Suppressor macrophage (primary cell): ENCODE data around the gene ZNF217.
"Not testable (repeated sequence)": the region's sequence is repeated elsewhere in the genome, so short reads cannot be mapped to it uniquely, and the experiment has no call there.

Source experiments
- DNase-seq, 4 experiments: peaks; one replicate each; pipeline ENCODE4 v3.0.0-alpha.2; 2020 to 2022
- total RNA-seq, 17 experiments: gene quantifications; one replicate each; lab custom pipeline; 2026; ENCODE audit warnings: mixed read lengths in 6 of 17, inconsistent platforms in 3 of 17; lab: John Stamatoyannopoulos, UW

The ZNF217 gene
- 9.4 to 139 (median 56.2) reads per million in 17 experiments for total RNA-seq

DNA sequence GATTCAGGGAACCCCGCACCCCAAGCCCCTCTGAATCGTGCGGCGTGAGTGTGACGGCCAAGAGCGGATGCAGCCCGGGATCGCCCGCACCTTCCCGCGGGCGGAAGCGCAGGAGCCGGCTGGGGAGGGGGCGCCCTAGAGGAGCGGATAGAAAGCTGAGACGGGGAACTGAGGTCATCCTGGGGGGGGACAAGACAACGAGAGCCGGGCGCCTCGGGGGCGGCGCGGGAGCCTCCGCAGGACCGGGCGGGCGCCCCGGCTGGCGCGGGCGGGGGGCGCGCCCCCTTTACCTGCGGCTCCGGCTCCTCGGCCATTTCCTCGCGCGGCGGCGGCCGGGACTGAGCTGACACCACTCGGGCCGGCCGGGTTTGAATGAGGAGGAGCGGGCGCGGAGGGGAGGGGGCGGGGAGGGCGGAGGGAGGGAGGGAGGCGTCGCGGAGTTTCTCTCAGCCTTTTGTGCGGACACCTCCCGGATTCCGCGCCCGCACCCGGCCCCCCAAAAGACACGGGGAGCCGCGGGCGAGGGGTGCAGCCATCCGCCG, at the start of gene ZNF217:
Gene ZNF217, minus strand, starts transcription at position 374 of the 542 bp plus-strand sequence. CDS start 11,013 bp downstream, outside the sequence.
- DNase-seq = peak; percentile 59 to 82 (median 72)

DNA sequence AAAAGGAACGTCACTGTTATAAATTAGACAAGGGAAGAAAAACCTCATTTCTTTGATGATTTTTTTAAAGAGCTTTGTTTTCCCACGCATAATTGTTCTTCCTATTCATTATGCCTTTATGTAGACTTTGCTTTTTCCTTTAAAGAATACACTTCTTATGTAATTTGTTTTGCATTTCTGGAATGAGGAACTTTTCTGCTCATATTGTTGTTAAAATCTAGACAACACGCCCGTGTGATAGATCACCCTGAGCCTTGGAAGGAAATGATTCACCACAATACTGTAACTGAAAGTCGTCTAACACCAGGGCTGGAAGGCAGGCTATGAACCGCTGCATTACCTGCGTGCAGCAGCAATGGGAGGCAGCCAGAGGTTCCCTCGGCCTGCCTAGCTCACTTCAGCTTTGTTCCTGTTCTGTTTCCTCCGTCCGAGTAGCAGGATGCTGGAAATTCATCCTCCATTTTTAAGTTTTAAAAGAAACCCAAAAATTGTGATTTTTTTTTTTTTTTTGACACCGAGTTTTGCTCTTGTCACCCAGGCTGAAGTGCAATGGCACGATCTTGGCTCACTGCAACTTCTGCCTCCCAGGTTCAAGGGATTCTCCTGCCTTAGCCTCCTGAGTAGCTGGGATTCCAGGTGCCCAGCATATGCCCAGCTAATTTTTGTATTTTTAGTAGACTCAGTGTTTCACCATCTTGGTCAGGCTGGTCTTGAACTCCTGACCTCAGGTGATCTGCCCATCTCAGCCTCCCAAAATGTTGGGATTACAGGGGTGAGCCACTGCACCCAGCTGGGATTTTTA, 49.6 kb upstream of the ZNF217 start:
- DNase-seq = peak; percentile 79 to 94 (median 88)

GRCh38 chr20:53642196-53643030, 48.8 kb upstream of the ZNF217 start:
- DNase-seq = peak; percentile 68 to 88 (median 82)

DNA sequence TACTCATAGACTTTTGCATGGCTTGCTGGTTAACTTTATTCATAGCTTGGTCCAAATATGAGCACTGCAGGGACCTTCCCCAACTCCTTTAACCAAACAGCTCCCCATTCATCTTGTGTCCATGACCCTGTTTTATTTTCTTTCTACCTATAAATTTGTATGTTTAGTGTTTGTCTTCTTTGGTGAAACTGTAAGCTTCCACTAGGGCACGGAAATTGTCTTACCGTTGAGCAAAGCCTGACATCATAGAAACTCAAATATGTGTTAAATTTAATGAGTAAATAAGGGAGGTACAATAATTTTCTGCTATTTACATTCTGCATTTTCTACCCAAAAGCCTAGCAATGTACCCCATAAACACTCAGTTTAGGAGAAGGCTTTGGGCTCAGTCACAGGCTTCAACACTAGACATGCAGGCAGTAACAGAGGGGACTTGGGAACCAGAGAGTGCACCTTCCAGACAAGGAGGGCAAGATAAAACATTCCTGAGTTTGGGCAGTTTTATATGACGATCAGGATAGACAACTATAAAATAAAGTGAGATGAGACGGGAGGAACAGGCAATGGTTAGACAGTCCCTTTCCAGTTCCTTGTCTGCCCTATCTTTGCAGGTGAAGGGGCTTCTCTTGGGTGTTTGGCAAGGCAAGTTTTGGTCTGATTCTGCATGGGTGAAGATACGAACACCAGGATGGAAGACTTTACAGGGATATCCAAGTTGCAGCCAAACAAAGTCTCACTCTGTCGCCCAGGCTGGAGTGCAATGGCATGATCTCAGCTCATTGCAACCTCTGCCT, 46.2 kb upstream of the ZNF217 start:
- DNase-seq = no peak

DNA sequence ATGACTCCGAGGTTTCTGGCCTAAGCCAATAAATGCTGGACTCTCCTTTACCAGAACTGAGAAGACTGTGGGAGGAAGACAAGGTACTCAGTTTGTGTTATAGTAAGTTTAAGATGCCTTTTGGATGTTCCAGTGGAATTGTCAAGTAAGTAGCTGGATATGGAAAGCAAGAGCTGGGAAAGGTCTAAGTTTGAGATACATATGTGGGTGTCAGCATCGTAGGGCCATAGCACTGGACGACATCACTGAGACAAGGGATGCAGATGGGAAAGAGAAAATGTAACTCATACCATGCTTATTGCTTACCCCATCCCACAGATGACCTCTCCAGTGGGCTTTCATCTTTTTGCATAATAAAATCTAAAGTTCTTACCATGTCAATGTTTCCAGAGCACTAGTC, 45.5 kb upstream of the ZNF217 start:
- DNase-seq = no peak

GRCh38 chr20:53637310-53637709, 43.7 kb upstream of the ZNF217 start:
- not testable (repeated sequence) for DNase-seq

- DNase-seq = no peak
Observed at GRCh38 chr20:53636540-53637097, 43.0 kb upstream of the ZNF217 start.

GRCh38 chr20:53635221-53635620, 41.6 kb upstream of the ZNF217 start:
- peak in 3 of 4 experiments; percentile 53 to 58 (median 55) for DNase-seq

GRCh38 chr20:53631909-53632662, 38.4 kb upstream of the ZNF217 start:
- DNase-seq = peak in 3 of 4 experiments; percentile 36 to 62 (median 58)

DNA sequence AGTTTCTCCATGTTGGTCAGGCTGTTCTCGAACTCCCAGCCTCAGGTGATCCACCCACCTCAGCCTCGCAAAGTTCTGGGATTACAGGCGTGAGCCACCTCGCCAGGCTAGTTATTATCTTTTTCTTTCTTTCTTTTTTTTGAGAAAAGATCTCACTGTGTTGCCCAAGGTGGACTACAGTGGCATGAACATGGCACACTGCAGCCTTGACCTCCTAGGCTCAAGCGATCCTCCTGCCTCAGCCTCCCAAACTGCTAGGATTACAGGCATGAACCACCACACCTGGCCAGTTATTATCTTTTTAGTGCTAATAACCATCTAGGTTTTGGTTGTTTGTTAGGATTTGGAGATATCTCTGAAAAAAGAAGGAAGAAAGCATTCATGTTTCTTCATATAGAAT, 35.8 kb upstream of the ZNF217 start:
- no peak for DNase-seq

DNA sequence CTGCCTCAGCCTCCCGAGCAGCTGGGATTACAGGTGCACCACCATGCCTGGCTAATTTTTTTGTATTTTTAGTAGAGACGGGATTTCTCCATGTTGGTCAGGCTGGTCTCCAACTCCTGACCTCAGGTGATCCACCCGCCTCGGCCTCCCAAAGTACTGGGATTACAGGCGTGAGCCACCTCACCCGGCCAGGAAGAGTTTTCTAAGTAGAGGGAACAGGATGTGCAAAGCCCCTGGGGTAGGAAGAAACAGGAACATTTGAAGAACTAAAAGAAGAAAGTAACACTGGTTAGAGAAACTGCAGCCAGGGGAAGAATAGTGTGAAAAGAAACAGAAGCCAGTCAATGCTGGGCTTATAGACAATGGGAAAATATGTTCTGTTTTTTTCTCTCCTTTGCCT, 35.1 kb upstream of the ZNF217 start:
- not testable (repeated sequence) for DNase-seq

GRCh38 chr20:53628076-53628475, 34.4 kb upstream of the ZNF217 start:
- DNase-seq = no peak

DNA sequence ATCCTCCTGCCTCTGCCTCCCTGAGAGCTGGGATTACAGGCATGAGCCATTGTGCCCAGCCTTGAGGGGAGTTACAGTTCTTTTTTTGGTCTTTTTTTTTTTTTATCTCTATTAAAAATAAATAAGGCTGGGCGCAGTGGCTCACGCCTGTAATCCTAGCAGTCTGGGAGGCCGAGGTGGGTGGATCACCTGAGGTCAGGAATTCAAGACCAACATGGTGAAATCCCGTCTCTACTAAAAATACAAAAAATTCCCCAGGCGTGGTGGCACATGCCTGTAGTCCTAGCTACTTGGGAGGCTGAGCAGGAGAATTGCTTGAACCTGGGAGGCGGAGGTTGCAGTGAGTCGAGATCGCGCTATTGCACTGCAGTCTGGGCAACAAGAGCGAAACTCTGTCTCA, 33.4 kb upstream of the ZNF217 start:
- DNase-seq = not testable (repeated sequence)

GRCh38 chr20:53626584-53626983, 32.9 kb upstream of the ZNF217 start:
- DNase-seq = no peak

DNA sequence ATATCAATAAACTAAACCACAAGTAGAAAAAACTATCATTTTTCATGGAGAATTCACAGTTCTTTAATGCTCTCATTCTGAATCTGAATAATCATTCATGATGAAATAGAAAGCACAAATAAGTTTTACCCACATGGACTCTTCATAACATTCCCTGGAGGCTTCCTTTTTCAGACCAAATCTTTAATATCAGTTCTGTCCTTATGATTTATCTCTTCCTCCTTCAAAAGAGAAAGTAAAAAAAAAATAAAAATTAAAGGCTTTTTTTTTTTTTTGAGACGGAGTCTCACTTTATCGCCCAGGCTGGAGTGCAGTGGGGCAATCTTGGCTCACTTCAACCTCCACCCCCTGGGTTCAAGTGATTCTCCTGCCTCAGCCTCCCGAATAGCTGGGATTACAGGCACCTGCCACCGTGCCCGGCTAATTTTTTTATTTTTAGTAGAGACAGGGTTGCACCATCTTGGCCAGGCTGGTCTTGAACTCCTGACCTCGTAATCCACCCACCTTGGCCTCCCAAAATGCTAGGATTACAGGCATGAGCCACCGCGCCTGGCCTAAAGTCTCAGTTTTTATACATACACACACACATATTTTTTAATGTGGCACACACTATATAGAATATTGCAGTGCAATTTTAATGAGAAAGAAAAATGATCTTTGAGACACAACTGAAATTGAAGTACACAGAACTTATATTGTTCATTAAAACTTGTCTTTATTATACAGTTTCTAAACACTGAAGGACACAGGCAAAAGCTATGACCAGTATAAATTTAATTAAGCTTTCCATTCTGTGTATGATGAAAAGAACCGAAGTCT, 31.9 kb upstream of the ZNF217 start:
- DNase-seq = no peak

DNA sequence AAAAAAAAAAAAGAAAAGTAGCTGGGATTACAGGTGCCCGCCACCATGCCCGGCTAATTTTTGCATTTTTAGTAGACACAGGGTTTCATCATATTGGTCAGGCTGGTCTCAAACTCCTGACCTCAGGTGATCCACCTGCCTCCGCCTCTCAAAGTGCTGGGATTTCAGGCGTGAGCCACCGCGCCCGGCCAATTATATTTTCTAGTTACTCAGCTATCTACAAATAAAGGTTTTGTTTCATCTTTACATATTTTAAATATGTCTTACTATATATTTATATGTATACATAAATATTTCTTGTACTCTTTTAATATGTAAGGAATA, 31.2 kb upstream of the ZNF217 start:
- DNase-seq = not testable (repeated sequence)

- DNase-seq = peak; percentile 75 to 87 (median 85)
Observed at GRCh38 chr20:53623454-53624211, 30.0 kb upstream of the ZNF217 start.

GRCh38 chr20:53623134-53623453, 29.5 kb upstream of the ZNF217 start:
- no peak for DNase-seq

- peak; percentile 64 to 89 (median 81) for DNase-seq
Observed at GRCh38 chr20:53622247-53623133, 28.9 kb upstream of the ZNF217 start.
